GM12873 (cell line): ENCODE measurements around the gene SMIM8.

ENCODE experiments used
- TF ChIP-seq, protein P1 (sequence below): IDR thresholded peaks from 2 replicates; pipeline ENCODE4 v1.5.1; 2012; ENCODE audit warnings: low read depth, mild to moderate bottlenecking, moderate library complexity, low read length, control low read depth; ENCODE audit not compliant: insufficient read depth; ENCODE audit errors: missing control alignments

Gene SMIM8

DNA sequence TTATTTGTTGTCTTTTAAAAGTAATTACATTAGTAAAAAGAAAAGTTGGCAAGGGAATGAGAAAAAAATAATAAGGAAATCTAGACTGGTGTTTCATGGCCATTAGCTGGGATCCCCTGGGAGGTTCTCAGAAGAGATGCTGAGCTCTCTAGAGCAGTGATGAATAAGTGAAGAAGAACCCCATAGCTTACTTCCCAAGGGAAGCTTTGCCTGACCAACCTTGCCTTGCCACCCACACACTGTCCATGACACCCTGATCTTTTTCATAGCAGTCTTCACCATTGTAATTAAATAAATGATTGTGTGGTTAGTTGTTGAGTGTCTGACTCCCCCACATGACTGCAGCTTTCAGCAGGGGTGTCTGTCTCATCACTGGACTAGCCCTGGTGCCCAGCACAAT, 28.1 kb downstream of the SMIM8 start:
- TF ChIP-seq, protein P1, sequence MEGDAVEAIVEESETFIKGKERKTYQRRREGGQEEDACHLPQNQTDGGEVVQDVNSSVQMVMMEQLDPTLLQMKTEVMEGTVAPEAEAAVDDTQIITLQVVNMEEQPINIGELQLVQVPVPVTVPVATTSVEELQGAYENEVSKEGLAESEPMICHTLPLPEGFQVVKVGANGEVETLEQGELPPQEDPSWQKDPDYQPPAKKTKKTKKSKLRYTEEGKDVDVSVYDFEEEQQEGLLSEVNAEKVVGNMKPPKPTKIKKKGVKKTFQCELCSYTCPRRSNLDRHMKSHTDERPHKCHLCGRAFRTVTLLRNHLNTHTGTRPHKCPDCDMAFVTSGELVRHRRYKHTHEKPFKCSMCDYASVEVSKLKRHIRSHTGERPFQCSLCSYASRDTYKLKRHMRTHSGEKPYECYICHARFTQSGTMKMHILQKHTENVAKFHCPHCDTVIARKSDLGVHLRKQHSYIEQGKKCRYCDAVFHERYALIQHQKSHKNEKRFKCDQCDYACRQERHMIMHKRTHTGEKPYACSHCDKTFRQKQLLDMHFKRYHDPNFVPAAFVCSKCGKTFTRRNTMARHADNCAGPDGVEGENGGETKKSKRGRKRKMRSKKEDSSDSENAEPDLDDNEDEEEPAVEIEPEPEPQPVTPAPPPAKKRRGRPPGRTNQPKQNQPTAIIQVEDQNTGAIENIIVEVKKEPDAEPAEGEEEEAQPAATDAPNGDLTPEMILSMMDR = no peak

DNA sequence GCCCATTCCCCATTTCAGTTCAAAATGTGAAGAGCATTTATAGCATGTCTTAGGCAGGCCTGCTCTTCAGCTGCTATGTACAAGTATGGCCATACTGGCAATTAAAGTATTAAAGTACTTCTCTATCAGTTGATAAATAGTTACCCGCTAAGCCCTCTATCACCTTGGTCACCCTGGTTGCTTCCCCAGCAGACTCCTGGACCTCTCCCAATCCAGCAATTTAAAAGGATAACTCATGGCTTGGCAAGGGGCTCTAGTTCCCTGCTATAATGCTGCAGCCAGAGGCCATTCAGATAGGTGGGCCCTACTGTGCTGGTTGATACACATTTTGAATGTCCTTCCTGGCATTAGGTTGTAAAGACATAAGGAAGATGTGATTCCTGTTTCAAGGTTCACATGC, 29.2 kb downstream of the SMIM8 start:
- TF ChIP-seq, protein P1 = no peak

DNA sequence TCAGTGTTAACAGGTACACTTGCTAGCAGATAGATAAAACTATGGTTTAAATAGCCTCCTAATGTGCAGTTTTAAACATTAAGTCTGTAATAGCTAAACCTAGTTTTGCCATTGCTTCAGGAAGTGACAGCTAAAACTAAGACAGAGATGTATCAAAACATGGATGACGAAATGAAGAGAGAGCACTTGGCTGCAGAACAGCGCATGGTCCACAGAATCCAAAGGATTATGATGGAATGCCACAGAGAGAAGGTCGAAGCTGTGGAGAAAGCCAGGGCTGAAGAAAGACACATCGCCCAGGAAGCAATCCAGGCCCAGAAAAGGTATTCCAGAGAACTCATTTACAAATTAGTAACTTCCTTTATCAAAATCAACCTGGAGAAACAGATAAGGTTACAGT, 33.8 kb downstream of the SMIM8 start:
- TF ChIP-seq, protein P1 = no peak

DNA sequence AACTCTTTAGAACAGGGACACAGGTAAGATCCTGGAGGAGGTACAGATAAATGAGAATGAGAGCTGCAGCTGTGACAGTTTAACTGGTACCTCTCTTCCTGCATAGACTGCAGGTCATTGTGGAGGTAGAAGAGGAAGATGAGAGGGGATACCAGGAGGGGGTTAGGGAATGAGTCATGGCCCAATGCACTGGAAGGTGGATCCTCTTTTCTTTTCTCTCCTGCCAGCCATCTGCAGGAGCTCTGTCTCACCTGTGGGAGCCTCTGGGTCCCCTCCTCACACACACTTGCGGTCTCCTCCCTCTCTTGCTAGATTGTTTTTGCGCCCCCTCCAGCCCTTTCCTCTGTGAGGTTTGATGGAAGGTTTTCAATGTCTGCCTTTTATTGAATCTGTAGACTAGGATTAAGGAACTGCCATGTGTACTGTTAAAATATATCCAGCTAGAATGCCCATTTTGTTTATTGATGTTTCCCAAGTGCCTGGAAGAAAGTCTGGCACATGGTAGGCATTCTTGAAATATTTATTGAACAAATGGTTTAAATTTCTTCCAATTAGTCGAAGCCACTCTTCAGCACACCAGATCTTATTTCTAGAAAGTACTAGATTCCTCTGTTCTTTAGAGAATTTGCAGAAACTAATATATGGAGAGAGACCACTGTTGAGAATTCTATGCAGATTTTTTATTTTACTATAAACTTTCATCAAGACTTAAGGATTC, 35.2 kb downstream of the SMIM8 start:
- TF ChIP-seq, protein P1 = no peak

DNA sequence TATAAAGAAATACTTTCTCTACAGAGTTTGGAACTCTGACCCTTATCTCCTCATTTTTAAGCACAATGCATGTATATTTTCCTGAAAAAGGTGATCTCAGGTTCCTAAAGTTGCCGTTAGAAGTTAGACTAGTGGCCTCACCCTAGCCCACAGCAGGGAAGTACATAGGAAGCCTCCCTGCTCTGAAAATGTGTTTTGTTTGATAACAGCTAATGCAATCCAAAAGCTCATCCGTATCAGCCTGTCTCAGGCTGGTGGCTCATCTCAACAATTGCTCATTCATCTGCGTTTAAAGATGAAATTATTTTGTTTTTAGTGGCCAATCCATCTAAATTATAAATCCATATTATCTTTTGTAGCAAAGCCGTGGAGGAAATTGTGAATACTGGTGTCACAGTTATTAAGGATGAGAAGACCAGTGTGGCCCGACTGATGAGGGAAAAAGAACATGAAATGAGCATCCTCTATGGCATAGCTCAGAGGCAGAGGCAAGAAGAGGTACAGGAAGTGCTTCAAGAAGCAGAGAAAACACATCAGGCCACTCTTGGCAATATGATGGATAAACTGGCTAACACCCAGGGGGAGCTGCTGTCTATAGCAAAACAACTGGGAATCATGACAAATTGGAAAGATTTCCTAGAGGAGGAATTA, 42.3 kb downstream of the SMIM8 start:
- TF ChIP-seq, protein P1 = no peak

DNA sequence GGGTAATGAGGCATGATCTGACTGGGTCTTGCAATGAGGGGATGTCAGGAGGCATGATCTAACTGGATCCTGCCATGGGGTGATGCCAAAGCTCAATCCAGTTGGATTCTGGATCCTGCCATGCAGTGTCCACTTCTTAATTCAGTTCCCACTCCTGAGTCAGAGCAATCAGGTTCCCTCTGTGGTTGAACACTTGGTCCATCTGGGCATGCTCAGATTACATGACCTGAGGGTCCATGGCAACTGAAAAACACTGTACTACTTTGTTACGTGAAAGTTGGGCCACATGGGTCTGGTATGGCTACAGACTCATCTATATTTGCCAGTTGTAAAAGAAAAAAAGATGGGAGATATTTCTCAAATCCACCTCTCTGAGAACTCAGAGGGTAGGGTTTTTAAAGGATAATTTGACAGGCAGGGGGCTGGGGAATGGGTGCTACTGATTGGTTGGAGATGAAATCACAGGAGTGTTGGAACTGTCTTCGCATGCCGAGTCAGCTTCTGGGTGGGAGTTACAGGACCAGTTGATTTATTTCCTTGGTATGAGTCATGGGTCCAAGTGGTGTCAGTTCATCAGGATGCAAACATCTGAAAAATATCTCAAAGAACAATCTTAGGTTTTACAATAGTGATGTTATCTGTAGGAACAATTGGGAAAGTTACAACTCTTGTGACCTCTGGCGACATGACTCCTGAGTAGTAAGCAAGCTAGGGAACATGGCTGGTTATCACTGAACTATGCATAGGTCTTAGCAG, 43.9 kb downstream of the SMIM8 start:
- TF ChIP-seq, protein P1 = no peak

DNA sequence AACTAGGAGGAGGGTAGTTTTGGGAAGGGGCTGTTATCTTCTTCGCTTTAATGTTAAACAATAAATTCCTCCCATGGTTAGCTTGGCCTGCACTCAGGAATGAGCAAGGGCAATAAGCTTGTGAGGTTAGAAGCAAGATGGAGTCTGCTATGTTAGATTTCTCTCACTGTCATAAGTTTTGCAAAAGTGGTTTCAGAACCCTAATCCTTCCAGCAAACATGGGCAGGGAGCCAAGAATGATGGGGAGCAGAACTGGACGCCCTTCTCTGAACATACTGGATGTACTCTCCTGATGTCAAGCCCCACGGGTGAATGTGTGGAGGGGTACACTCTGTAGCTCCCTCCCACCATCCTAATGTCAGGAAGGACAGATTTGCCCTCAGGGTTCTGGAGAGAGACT, 44.5 kb downstream of the SMIM8 start:
- TF ChIP-seq, protein P1 = no peak
